Stimulated activated CD8-positive, alpha-beta memory T cell treated with anti-CD3 and anti-CD28 coated beads, Interleukin-15, amount 100 ng/mL, for 24 hours (primary cell): ENCODE measurements around the gene CLIC5.

Source experiments
- DNase-seq: peaks from one replicate; pipeline ENCODE4 v3.0.0-alpha.2; 2020; ENCODE audit warnings: low read depth

The CLIC5 gene

DNA sequence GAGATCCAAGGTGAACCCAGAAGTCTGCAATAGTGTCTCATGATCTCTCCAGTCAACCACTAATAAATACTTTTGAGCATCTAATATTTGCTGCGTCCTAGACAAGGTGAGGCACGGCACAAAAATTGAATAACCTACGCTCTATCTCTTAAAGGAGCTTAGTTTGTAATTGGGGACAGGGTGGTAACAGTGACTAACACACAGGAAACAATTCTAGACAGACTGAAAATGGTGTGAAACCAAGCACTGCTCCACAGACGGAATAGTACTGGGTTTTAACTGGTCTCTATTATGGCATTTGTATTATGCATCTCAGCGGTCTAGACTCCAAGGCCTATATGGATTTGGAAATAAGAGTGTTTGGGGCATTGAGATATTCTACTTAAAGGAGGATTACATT lies 120.1 kb downstream of the CLIC5 start:
- no peak for DNase-seq

DNA sequence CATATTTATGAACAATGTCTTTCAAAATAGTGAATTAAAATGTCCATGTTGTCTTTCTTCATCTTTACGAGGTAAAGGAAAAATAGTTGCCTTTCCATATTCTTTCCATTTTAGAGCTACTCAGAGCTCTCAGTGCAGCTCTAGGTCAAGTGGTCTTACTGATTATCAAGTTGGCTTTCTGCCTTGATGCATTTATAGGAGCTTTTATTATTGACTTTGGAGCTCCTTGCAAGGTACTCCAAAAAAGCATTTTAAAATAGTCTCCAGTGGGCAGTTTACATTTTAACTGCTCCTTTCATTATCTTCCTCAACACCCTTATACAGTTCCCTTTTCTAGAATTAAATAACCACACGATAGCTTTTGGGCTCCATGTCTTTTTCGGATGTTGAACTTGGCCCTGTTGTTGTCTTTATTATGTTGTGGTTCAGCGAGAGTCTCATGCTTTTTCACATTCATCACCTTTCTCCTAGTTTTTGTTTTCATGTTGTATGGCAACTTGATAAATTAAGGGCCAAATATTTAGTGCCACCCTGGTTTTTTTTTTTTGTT lies 122.9 kb downstream of the CLIC5 start:
- DNase-seq = no peak

DNA sequence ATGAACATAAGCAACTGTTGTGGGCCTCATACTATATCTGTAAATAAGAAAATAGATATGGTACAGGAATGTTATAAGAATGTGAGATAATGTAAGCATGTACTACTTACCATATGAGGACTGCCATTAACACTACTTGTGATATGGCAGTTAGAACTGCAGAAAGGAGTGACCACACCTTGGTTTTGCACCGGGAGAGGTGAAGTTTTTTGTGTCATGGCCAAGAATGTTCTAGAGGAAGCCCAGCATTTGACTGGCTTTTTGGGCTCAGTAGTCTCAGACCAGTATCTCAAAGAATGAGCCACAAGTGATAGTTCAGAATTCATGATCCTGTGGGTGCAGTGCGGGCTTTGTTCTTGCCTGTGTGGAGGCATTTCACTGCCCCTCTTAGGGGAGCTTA lies 123.5 kb downstream of the CLIC5 start:
- DNase-seq = no peak

DNA sequence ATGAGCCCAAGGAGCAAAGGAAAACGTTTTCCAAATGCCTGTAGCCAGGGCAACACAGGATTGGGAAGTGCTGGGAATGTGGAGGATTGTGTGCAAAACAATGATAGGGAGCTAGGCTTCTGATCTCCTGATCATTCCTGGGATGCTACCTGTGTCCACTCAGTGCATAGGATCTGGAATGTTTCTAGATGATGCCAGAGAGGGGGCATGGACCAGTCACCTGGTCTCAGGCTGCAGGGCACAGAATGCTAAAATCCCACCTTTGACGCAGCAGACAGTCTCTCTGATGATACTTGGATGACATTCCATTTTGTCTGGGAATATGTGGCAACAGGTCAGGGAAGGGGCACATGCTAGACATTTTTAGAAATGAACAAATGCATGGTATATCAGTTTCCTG lies 128.9 kb downstream of the CLIC5 start:
- DNase-seq = no peak

GRCh38 chr6:45884336-45884735 lies 131.3 kb downstream of the CLIC5 start:
- DNase-seq = no peak

DNA sequence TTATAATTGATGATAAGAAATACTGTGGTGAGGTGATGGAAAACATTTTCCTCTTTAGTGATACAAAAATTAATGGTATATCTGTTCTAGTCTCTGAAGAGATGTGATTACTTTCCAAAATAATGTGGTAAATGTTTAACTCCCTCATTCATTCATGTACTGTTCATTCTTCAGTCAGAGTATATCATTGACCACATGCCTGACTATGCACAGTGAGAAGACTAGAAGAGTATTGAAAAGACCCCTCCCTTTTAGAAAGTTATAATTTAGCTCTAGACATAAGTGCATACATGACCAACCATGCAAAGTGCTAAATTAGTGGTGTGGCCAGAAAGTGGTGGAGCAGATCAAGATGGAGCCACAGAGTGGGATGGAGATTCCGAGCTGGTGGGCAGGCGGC lies 133.0 kb downstream of the CLIC5 start:
- DNase-seq = no peak

DNA sequence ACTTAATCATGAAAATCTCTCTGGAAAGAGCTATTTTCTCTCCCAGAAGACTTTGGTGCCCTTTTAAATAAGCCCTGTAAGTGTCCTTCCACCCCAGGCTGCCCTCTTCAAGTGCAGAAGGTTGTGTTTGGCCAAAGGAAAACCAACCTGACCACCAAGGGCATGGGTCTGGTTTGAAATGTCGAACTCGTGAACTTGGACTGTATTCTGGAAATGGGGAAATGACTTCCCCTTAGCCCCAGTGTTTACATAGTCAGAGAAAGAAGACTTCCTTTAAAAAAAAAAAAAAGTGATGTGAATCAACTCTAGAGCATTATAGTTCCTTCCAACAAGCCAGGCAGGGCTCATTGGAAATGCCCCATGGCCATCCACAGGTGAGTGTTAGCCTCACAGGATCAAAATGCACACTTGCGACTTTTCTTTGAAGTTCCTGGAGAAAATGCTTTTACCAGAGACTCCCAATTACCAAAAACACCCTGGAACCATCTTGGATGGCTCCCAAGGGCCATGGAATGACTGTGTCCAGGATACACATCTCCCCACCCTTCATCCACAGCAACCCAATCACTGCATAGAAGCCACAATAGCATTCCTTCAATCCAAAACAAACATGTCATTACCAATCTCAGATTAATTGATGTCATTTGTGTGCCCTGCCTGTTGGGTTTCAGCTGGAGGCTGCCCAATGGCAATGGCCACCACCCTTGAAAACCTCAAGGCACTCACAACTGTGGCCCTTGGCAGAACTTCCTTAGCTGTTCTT lies 133.8 kb downstream of the CLIC5 start:
- no peak for DNase-seq

DNA sequence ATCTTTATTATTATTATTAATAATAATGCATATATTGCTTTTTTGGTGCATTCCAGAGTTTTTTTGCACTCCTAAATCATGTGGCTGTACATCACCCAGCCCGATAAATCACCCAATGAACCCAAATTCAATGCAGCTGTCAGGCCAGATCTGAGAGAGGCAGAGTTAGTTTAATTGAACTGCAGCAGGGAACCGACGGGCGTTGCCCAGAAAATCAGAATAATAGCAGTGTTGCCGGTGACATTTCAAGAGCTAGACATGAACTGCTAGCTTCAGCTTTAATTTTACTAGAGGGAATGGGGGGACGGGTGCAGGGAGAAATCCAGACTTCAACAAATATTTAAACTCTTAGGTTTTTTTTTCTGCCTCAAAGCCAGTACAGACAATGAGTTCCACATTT lies 135.0 kb downstream of the CLIC5 start:
- no peak for DNase-seq

- no peak for DNase-seq
Measured at GRCh38 chr6:45880159-45880558, 135.5 kb downstream of the CLIC5 start.

DNA sequence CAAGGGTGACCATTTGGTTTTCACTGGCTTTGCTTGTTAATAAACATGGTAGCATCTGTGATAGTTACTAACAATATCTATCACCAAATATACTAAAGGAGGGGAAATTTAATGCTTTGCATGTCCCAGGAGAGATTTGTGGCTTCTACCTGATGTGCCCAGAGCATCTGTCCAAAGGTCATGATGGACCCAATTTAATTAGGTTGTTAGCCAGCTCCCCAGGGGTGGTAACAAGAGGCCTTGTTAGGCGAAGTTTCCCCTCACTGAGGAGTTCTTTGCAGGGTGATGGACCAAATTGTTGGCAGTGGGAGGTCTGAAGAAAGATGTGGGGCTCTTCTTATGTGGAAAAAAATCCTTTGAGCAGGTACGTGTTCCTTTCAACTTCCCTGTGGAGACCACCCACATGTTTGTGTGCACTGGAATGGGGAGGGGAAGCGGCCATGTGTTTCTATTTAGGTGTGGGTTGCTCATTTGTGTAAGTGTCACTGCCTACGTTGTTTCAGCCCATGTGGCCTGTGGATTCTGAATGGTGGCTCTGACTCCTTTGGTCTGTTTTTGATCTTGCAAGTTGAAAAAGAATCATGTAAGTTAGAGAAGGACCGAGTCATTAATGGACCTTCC lies 137.6 kb downstream of the CLIC5 start:
- no peak for DNase-seq

- DNase-seq = no peak
Measured at GRCh38 chr6:45872827-45873365, 142.8 kb downstream of the CLIC5 start.

- no peak for DNase-seq
Measured at GRCh38 chr6:45870531-45870930, 145.1 kb downstream of the CLIC5 start.

- no peak for DNase-seq
Measured at GRCh38 chr6:45864651-45865050, 151.0 kb downstream of the CLIC5 start.

DNA sequence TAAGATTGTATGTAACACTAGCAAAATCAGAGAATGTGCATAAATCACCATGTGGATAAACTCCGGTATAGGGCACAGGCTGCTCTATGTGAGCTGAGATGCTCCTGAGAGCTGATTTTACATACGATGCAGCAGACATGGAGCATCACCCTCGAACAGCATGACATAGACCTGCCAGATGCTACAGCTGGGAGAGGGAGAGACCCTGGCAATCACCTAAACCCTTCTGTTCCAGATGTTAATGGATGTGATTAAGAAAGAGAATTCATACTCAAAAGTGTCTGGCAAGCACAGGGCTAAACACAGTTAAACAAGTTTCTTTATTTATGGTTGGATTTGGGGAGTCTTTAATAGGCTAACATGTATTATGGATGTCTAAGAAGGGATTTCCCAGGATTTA lies 157.0 kb downstream of the CLIC5 start:
- DNase-seq = no peak

- DNase-seq = no peak
Measured at GRCh38 chr6:45857827-45858226, 157.8 kb downstream of the CLIC5 start.

DNA sequence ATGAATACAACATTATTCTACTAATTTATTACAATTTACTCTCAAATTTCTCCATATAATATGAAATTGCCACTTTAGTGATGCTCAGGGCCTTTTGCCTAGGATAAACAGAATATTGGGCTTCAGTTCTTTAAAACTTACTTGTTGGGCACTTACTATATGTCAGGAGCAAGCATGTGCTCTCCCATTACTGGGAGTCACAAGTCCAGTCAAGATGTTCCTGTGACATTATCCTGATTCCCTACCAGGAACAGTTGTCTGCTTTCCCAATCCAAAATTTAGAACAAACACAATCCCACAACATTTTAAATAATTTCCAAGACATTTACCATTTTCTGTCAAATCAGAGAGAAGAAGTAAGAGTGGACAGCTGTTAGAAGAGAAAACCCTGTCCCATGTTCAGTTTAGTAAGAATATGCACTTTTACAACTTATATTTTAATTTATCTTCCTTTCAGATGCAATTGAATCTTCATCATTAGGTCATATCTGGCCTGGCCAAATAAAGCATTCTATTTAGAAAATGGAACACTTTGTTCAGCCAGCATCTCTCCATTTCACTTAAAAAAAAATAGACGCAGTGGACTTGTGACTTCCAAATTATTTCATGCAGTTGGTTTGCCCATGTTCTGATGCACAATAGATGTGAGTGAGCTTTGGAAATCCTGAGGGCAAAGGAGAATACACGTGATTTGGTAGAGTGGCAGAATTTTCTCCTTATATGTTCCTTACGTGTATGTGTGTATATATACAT lies 159.8 kb downstream of the CLIC5 start:
- no peak for DNase-seq

DNA sequence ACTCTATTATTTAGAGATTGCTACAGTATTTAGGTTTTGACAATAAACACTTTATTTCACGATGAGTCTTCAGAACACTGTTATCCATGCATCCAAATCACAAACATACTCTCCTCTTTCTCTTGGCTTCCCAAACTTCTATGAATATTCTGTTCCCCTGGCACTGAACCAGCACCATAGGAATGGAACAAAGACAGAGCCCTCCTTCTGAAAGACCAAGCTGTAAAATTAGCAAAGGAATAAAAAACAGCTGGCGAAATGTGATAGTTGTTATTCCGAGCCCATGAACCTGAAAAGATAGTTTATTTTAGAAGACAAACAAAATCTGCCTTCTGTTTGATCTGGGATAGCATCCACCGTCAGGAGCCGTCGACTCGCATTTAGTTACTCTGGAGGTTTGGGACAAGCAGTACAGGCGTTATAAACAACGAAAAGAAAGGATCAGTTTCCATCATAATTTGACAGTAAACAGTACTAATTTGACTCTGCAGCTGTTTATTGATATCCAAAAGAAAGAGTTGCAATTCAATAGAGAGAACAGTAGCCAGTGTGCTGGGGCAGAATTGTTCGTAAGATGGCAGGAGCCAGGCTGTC lies 161.4 kb downstream of the CLIC5 start:
- no peak for DNase-seq

DNA sequence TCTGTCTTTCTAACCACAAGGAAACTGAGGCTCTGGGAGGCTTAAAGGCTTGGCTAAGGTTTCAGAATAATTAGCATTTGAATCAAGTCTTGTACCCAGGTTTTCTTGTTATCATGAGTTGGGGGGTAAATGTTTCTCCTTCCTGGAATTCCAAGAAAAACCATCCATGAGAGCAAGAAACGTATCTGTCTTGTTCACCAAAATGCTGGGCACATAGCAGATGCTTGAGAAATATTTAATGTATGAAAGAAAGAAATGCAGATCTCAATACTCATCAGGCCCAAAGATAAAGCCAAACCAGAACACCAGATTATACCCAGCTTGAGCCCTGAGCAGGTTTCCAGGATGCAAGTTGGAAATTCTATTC lies 164.6 kb downstream of the CLIC5 start:
- DNase-seq = no peak

DNA sequence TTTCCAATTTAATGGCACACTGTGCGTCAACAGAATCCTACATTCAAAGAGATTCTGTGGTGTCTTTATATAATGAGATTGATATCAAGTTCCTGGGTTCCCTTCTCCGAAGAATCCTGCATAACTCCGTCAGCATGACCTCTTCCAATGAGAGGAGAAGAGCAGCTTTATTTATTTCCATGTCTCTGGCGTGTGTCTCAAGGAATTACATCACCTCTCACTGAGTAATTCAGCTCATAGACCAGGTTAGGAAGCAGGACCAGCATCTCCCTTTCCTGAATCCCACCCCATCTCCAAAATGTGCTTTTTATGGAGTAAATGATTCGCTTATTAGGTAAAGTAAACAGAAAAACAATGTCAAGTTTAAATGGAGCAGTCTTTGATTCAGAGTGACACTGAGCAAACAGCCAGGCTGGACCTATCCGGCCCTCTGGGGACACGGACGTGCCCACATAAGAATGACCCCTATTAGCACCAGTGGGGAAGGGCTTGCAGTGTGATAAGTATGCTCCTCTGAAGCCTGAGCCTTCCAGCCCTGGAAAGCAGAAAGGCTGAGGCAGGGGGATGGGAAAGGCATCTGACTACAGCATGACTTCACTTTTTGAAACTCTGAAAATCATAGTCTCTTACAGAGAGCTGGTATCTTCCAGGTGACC lies 165.2 kb downstream of the CLIC5 start:
- no peak for DNase-seq

- no peak for DNase-seq
Measured at GRCh38 chr6:45845567-45845966, 170.1 kb downstream of the CLIC5 start.

GRCh38 chr6:45844986-45845385 lies 170.7 kb downstream of the CLIC5 start:
- no peak for DNase-seq
